H1 (cell line): ENCODE data around the gene FAM219A. TPM values are rescaled to one million over a fixed set of nuclear protein-coding genes. Genes with fewer than 3 reads are reported as not detected.

Experiments used
- CTCF ChIA-PET: fragments of 300-600 bp; sonication (Branson Sonifier 250); formaldehyde crosslinking; loops from one replicate; lab custom pipeline; 2021; ENCODE audit not compliant: partially characterized antibody; lab: Charles Lee
- POLR2A ChIA-PET: fragments of 300-600 bp; sonication (Branson Sonifier 250); formaldehyde crosslinking; loops from one replicate; lab custom pipeline; 2021; ENCODE audit warnings: inconsistent platforms; ENCODE audit not compliant: partially characterized antibody; lab: Charles Lee
- DNase-seq, 2 experiments: peaks; one replicate each; pipeline versions ENCODE4 v3.0.0 to v3.0.0-alpha.2; 2010 to 2022; ENCODE audit warnings: low spot score in 2 of 2, low read depth in 1 of 2, mixed read lengths in 1 of 2
- FAIRE-seq: peaks from 2 replicates; lab custom pipeline; 2011; peaks lifted over from hg19 to GRCh38; lab: Jason Lieb, UNC
- H2AFZ ChIP-seq: 2 replicates; pipeline ENCODE4 v1.8.1; 2012; ENCODE audit warnings: low read length, inconsistent platforms
- H2AK5ac ChIP-seq: 2 replicates; pipeline ENCODE4 v1.6.1; 2013; ENCODE audit warnings: low read depth, low read length
- H2BK120ac ChIP-seq: replicated peaks from 2 replicates; pipeline ENCODE3; 2013; ENCODE audit warnings: low read depth, low read length, inconsistent platforms
- H2BK12ac ChIP-seq: 2 replicates; pipeline ENCODE4 v1.6.1; 2013; ENCODE audit warnings: low read depth, low read length
- H2BK15ac ChIP-seq: 2 replicates; pipeline ENCODE4 v1.6.1; 2013; ENCODE audit warnings: low read length
- H2BK20ac ChIP-seq: 2 replicates; pipeline ENCODE4 v1.6.1; 2013; ENCODE audit warnings: low read length
- H2BK5ac ChIP-seq: 2 replicates; pipeline ENCODE4 v1.6.1; 2013; ENCODE audit warnings: low read depth, low read length
- H3K14ac ChIP-seq: 2 replicates; pipeline ENCODE4 v1.6.1; 2013; ENCODE audit warnings: inconsistent platforms; ENCODE audit not compliant: insufficient read length
- H3K18ac ChIP-seq: 2 replicates; pipeline ENCODE4 v1.6.1; 2013; ENCODE audit warnings: low read length; ENCODE audit errors: extremely low read depth
- H3K23ac ChIP-seq: 2 replicates; pipeline ENCODE4 v1.6.1; 2013; ENCODE audit warnings: inconsistent platforms; ENCODE audit not compliant: insufficient read length
- H3K23me2 ChIP-seq: 2 replicates; pipeline ENCODE4 v1.6.1; 2013; ENCODE audit warnings: low read depth, low read length
- H3K27ac ChIP-seq: 2 replicates; pipeline ENCODE4 v1.6.1; 2011; ENCODE audit warnings: low read depth, low read length, inconsistent platforms
- H3K27me3 ChIP-seq, 4 experiments: replicated peaks in 1 of 4; 1 replicate in 1 of 4; 2 replicates in 3 of 4; pipeline versions ENCODE4 v1.6.1 to v1.8.1; 2011 to 2013; ENCODE audit warnings: low read length in 3 of 4, mild to moderate bottlenecking in 3 of 4, inconsistent platforms in 2 of 4, mixed read lengths in 2 of 4, moderate library complexity in 1 of 4; ENCODE audit not compliant: control insufficient read depth in 3 of 4, insufficient read depth in 3 of 4; ENCODE audit errors: extremely low read depth in 1 of 4
- H3K36me3 ChIP-seq, 4 experiments: 2 replicates each; pipeline versions ENCODE4 v1.6.1 to v1.8.1; 2011 to 2013; ENCODE audit warnings: mild to moderate bottlenecking in 4 of 4, low read length in 3 of 4, moderate library complexity in 2 of 4, control low read depth in 1 of 4, inconsistent platforms in 1 of 4; ENCODE audit not compliant: insufficient read depth in 4 of 4, control insufficient read depth in 2 of 4
- H3K4ac ChIP-seq: replicated peaks from 2 replicates; pipeline ENCODE3; 2013; ENCODE audit warnings: low read length, low read depth, mixed read lengths, inconsistent platforms; ENCODE audit not compliant: insufficient read length
- H3K4me1 ChIP-seq, 4 experiments: replicated peaks in 1 of 4; 1 replicate in 1 of 4; 2 replicates in 3 of 4; pipeline versions ENCODE4 v1.6.1 to v1.8.1; 2011 to 2013; ENCODE audit warnings: low read length in 3 of 4, inconsistent platforms in 2 of 4, mixed read lengths in 1 of 4; ENCODE audit not compliant: insufficient read depth in 4 of 4, control insufficient read depth in 3 of 4
- H3K4me2 ChIP-seq, 2 experiments: 2 replicates each; pipeline versions ENCODE4 v1.6.1 to v1.8.1; 2011 to 2013; ENCODE audit warnings: low read depth in 2 of 2, low read length in 2 of 2, control low read depth in 1 of 2, inconsistent platforms in 1 of 2, mild to moderate bottlenecking in 1 of 2; ENCODE audit not compliant: insufficient read depth in 1 of 2
- H3K4me3 ChIP-seq, 4 experiments: fragments of 200-600, 300-600 bp in 1 of 4; sonication (generic), shearing (Covaris generic), sonication (Bioruptor Twin) in 1 of 4; 2 replicates each; pipeline versions ENCODE4 v1.5.1 to v1.8.1; 2011 to 2016; ENCODE audit warnings: low read length in 4 of 4, low read depth in 3 of 4, control low read depth in 2 of 4, inconsistent platforms in 2 of 4, mild to moderate bottlenecking in 2 of 4, mixed read lengths in 1 of 4, moderate library complexity in 1 of 4; ENCODE audit not compliant: insufficient read depth in 2 of 4; ENCODE audit errors: extremely low read depth in 1 of 4
- H3K56ac ChIP-seq: replicated peaks from 2 replicates; pipeline ENCODE3; 2013; ENCODE audit warnings: low read depth, mild to moderate bottlenecking, mixed read lengths, low read length, inconsistent platforms; ENCODE audit not compliant: insufficient read length
- H3K79me1 ChIP-seq: 2 replicates; pipeline ENCODE4 v1.6.1; 2013; ENCODE audit warnings: low read depth, low read length, control low read depth
- H3K79me2 ChIP-seq, 2 experiments: 2 replicates each; pipeline versions ENCODE4 v1.6.1 to v1.8.1; 2012 to 2013; ENCODE audit warnings: low read length in 2 of 2, mild to moderate bottlenecking in 2 of 2, inconsistent platforms in 1 of 2; ENCODE audit not compliant: insufficient read depth in 2 of 2, control insufficient read depth in 1 of 2
- H3K9ac ChIP-seq, 4 experiments: replicated peaks in 1 of 4; 1 replicate in 1 of 4; 2 replicates in 3 of 4; pipeline versions ENCODE4 v1.6.1 to v1.8.1; 2011 to 2013; ENCODE audit warnings: low read depth in 3 of 4, low read length in 3 of 4, control low read depth in 2 of 4, mild to moderate bottlenecking in 2 of 4, moderate library complexity in 2 of 4, inconsistent platforms in 1 of 4; ENCODE audit errors: extremely low read depth in 1 of 4
- H3K9me3 ChIP-seq, 2 experiments: 2 replicates each; pipeline versions ENCODE4 v1.6.1 to v1.8.1; 2012 to 2013; ENCODE audit warnings: mild to moderate bottlenecking in 2 of 2, moderate library complexity in 2 of 2, control low read depth in 1 of 2, inconsistent platforms in 1 of 2, low read depth in 1 of 2, low read length in 1 of 2, mixed read lengths in 1 of 2; ENCODE audit not compliant: insufficient read depth in 2 of 2
- H4K20me1 ChIP-seq, 2 experiments: replicated peaks in 1 of 2; 2 replicates each; pipeline versions ENCODE3 to v1.8.1; 2011 to 2013; ENCODE audit warnings: inconsistent platforms in 2 of 2, low read length in 2 of 2, mild to moderate bottlenecking in 1 of 2; ENCODE audit not compliant: insufficient read depth in 2 of 2, control insufficient read depth in 1 of 2
- H4K5ac ChIP-seq: 2 replicates; pipeline ENCODE4 v1.6.1; 2013; ENCODE audit warnings: low read length, low read depth, mixed read lengths, inconsistent platforms; ENCODE audit not compliant: insufficient read length
- H4K8ac ChIP-seq: 2 replicates; pipeline ENCODE4 v1.8.0; 2013; ENCODE audit warnings: mild to moderate bottlenecking, moderate library complexity, low read length, inconsistent platforms; ENCODE audit not compliant: insufficient read depth; ENCODE audit errors: extremely low read depth
- H4K91ac ChIP-seq: replicated peaks from 2 replicates; pipeline ENCODE3; 2013; ENCODE audit warnings: low read length, mixed read lengths, inconsistent platforms; ENCODE audit not compliant: insufficient read length
- BRCA1 ChIP-seq: IDR thresholded peaks from 2 replicates; pipeline ENCODE4 v1.6.1; 2012; ENCODE audit warnings: low read depth, low read length, improper control_type of control experiment
- CEBPB ChIP-seq: IDR thresholded peaks from 2 replicates; pipeline ENCODE4 v1.6.1; 2012; ENCODE audit warnings: low read depth, low read length
- KDM5A ChIP-seq: fragments of 200-600 bp; IDR thresholded peaks from 2 replicates; pipeline ENCODE4 v1.7.1; 2012; ENCODE audit warnings: mild to moderate bottlenecking, low read length, inconsistent platforms, mixed read lengths
- RFX5 ChIP-seq: IDR thresholded peaks from 2 replicates; pipeline ENCODE4 v1.6.1; 2011; ENCODE audit warnings: low read depth, low read length, improper control_type of control experiment, borderline replicate concordance
- SP2 ChIP-seq: IDR thresholded peaks from 2 replicates; pipeline ENCODE4 v1.6.1; 2012; ENCODE audit warnings: mild to moderate bottlenecking, low read length, inconsistent platforms
- SP4 ChIP-seq: IDR thresholded peaks from 2 replicates; pipeline ENCODE4 v1.6.1; 2012; ENCODE audit warnings: low read length, inconsistent platforms
- TAF1 ChIP-seq: IDR thresholded peaks from 2 replicates; pipeline ENCODE4 v1.6.1; 2011; ENCODE audit warnings: mild to moderate bottlenecking, low read depth, low read length
- ZNF274 ChIP-seq: IDR thresholded peaks from 2 replicates; pipeline ENCODE4 v1.7.0; 2012; ENCODE audit warnings: low read length, borderline replicate concordance; ENCODE audit errors: extremely low read depth
- WGBS, 2 experiments: shearing (Covaris generic) in 1 of 2; methylation state at CpG; one replicate each; pipeline versions ENCODE4 v1.1.6 to v1.1.7; 2013 to 2015; ENCODE audit warnings: low lambda C conversion rate in 2 of 2, mixed read lengths in 2 of 2, inconsistent platforms in 1 of 2, low coverage in 1 of 2, missing lambda C conversion rate in 1 of 2; ENCODE audit not compliant: insufficient replicate concordance in 2 of 2, insufficient coverage in 1 of 2, insufficient read length in 1 of 2; ENCODE audit errors: extremely low coverage in 1 of 2, missing lambda C conversion rate in 1 of 2; 5-methylcytosine and 5-hydroxymethylcytosine counted together
- polyA plus RNA-seq, 7 experiments: library from polyadenylated mRNA; depleted of rRNA in 3 of 7; stranded (reverse) in 5 of 7; unstranded in 2 of 7; fragments of >200 nt in 5 of 7; fragments of 200-250 nt in 2 of 7; gene quantifications; 1 replicate in 5 of 7; 2 replicates in 1 of 7; 4 replicates in 1 of 7; pipeline versions ENCODE4 v1.2.1 to v1.2.3, GENCODE V29; 2011 to 2013; ENCODE audit warnings: missing spikeins in 2 of 7, mixed read lengths in 2 of 7
- total RNA-seq: library from RNA; stranded (reverse); fragmentation: NEBNext Ultra II Directional; extraction: Animal tissue kit (Norgen Biotek cat#: 25700); gene quantifications from 2 replicates; pipeline ENCODE4 v1.2.1, GENCODE V29; 2021
- TF ChIP-seq, protein P1 (sequence below), 3 experiments: IDR thresholded peaks; 1 replicate in 2 of 3; 2 replicates in 1 of 3; pipeline versions ENCODE4 v1.5.1 to v1.6.1; 2011; ENCODE audit warnings: low read length in 3 of 3, mild to moderate bottlenecking in 3 of 3, inconsistent platforms in 2 of 3, low read depth in 1 of 3, moderate library complexity in 1 of 3; ENCODE audit not compliant: insufficient read depth in 1 of 3; ENCODE audit errors: control extremely low read depth in 1 of 3

Gene FAM219A
- total and polyA plus RNA-seq, 2 of the 8 experiments (the other 6 are each of a cell fraction or from before 2014, with no cell fraction given) = 7.7 to 10.4 TPM

- H3K27ac ChIP-seq = no peak overlapping the region
- H3K14ac ChIP-seq = no peak overlapping the region
- no peak overlapping the region for H2AK5ac ChIP-seq
- TF ChIP-seq CEBPB (no peak), SP2 (no peak), ZNF274 (no peak), BRCA1 (no peak), KDM5A (no peak), TAF1 (no peak), SP4 (no peak), RFX5 (no peak)
- TF ChIP-seq, protein P1, sequence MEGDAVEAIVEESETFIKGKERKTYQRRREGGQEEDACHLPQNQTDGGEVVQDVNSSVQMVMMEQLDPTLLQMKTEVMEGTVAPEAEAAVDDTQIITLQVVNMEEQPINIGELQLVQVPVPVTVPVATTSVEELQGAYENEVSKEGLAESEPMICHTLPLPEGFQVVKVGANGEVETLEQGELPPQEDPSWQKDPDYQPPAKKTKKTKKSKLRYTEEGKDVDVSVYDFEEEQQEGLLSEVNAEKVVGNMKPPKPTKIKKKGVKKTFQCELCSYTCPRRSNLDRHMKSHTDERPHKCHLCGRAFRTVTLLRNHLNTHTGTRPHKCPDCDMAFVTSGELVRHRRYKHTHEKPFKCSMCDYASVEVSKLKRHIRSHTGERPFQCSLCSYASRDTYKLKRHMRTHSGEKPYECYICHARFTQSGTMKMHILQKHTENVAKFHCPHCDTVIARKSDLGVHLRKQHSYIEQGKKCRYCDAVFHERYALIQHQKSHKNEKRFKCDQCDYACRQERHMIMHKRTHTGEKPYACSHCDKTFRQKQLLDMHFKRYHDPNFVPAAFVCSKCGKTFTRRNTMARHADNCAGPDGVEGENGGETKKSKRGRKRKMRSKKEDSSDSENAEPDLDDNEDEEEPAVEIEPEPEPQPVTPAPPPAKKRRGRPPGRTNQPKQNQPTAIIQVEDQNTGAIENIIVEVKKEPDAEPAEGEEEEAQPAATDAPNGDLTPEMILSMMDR (IDR thresholded peaks at IDR 0.05; ENCODE audit: control extremely low read depth in 1 of 3, insufficient read depth in 1 of 3, low read depth in 1 of 3, low read length in 3 of 3) = no peak
- H4K5ac ChIP-seq = no peak overlapping the region
- H2BK5ac ChIP-seq = no peak overlapping the region
- no peak overlapping the region for H3K4ac ChIP-seq
- H3K79me1 ChIP-seq = no peaks in the 10 kb centered on the region
- no peaks in the 10 kb centered on the region for H4K20me1 ChIP-seq
- no peak overlapping the region for H3K4me2 ChIP-seq
- H3K9me3 ChIP-seq = no peaks in the 10 kb centered on the region
- H3K36me3 ChIP-seq = no peaks in the 10 kb centered on the region
- H2BK120ac ChIP-seq = no peak overlapping the region
- H4K91ac ChIP-seq = no peak overlapping the region
- no peak overlapping the region for H2BK20ac ChIP-seq
- no peak overlapping the region for H3K4me3 ChIP-seq
- no peaks in the 10 kb centered on the region for H3K27me3 ChIP-seq
- H3K23ac ChIP-seq = no peak overlapping the region
- no peak overlapping the region for H3K56ac ChIP-seq
- ChIA-PET POLR2A (interaction anchor here (2.0 kb wide), 1 partner anchor 13 kb away, joined by 6 read pairs; no protein-coding TSS in a partner anchor), CTCF (interaction anchor here (0.9 to 8.8 kb wide), 36 partner anchors 10 to 167 kb away, joined by 3 to 114 read pairs (median 8); partner anchors contain the start of genes DCTN3, DNAI1, ENHO and FAM219A)
- H2AFZ ChIP-seq = no peak overlapping the region
- H2BK12ac ChIP-seq = no peak overlapping the region
- no peak overlapping the region for H3K9ac ChIP-seq
- 0 out of 7 replicates have a peak, but pooled peaks cover 0 to 3% (median 0%) of the 10 kb centered on the region in 4 experiments for H3K4me1 ChIP-seq
- H3K23me2 ChIP-seq = no peaks in the 10 kb centered on the region
- FAIRE-seq = no peak
- H3K79me2 ChIP-seq = no peaks in the 10 kb centered on the region
- H2BK15ac ChIP-seq = no peak overlapping the region
- H3K18ac ChIP-seq = no peak overlapping the region
- WGBS, 2 experiments = 77% methylated on average over 2 of the region's 2 CpGs; no CpG with 5 or more reads in 1 of the 2 experiments
- no peak for DNase-seq
- H4K8ac ChIP-seq = no peak overlapping the region
These were observed 43.0 kb upstream of the FAM219A start for GRCh38 chr9:34501372-34501771.
